GM12801 (cell line): ENCODE results near the gene GPBP1.

Experiments used
- TF ChIP-seq, protein P1 (sequence below): IDR thresholded peaks from one replicate; pipeline ENCODE4 v1.5.1; 2011; ENCODE audit warnings: control low read depth; ENCODE audit not compliant: insufficient read length; ENCODE audit errors: extremely low read depth

Gene GPBP1

DNA sequence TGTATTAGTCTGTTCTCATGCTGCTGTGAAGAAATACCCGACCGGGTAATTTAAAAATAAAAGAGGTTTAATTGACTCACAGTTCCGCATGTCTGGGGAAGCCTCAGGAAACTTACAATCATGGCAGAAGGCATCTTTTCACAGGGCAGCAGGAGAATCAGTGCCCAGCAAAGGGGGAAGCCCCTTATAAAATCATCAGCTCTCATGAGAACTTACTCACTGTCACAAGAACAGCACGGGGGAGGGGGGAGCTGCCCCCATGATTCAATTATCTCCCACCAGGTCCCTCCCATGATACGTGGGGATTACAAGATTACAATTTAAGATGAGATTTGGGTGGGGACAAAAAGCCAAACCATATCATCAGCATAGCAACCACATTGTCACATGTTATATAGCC lies 102.5 kb downstream of the GPBP1 start:
- TF ChIP-seq, protein P1, sequence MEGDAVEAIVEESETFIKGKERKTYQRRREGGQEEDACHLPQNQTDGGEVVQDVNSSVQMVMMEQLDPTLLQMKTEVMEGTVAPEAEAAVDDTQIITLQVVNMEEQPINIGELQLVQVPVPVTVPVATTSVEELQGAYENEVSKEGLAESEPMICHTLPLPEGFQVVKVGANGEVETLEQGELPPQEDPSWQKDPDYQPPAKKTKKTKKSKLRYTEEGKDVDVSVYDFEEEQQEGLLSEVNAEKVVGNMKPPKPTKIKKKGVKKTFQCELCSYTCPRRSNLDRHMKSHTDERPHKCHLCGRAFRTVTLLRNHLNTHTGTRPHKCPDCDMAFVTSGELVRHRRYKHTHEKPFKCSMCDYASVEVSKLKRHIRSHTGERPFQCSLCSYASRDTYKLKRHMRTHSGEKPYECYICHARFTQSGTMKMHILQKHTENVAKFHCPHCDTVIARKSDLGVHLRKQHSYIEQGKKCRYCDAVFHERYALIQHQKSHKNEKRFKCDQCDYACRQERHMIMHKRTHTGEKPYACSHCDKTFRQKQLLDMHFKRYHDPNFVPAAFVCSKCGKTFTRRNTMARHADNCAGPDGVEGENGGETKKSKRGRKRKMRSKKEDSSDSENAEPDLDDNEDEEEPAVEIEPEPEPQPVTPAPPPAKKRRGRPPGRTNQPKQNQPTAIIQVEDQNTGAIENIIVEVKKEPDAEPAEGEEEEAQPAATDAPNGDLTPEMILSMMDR, result no peak

DNA sequence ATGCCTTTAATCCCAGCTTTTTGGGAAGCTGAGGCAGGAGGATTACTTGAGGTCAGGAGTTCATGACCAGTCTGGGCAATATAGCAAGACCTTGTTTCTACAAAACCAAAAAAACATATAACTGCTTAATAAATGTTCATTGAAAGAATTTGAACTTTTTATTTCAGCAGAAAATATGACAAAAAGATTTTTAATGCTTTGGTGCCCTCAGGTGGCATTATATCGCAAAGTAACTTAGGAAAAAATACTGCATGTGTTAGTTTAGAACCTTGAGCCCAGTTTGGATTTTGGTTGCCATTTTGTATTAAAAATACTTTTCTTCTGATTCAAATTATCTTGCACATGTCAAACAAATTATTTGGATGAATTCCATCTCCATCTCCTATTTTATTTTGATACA lies 103.2 kb downstream of the GPBP1 start:
- TF ChIP-seq, protein P1, result no peak

DNA sequence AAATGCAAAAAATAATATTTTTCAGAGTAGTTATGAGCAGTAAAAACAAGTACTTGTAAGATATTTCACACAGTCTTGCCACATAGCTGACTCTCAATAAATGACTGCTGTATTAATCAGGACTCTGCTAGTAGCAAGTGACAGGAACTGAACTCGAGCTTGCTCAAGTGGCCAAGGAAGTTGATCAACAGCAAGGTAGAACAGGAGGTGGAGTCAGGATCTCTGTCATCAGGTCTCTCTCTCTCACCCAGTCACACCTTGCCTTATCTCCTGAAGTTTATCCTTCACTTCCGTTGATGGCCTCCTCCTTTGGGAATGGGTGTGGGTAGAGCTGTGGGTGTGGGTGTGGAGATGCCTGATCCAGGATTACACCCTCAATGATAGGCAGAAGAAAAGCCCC lies 107.0 kb downstream of the GPBP1 start:
- TF ChIP-seq, protein P1, result no peak

DNA sequence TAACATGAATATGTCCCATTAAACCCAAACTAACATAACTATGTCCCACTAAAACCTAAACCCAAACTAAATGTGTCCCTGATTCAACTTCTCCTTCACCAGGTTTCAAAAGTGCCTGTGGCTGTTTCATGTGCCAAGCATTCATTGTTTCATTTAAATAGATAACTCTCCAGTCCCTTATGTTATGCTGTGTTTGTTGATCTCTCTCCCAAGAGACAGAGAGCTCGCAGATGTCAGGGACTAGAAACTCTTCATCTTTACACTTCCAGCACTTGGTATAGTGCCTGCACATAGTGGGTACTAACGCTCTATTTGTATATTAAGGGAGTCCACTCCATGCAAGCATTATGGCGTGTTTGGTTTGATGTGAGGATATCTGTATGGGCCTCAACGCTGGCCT lies 118.0 kb downstream of the GPBP1 start:
- TF ChIP-seq, protein P1, result no peak

DNA sequence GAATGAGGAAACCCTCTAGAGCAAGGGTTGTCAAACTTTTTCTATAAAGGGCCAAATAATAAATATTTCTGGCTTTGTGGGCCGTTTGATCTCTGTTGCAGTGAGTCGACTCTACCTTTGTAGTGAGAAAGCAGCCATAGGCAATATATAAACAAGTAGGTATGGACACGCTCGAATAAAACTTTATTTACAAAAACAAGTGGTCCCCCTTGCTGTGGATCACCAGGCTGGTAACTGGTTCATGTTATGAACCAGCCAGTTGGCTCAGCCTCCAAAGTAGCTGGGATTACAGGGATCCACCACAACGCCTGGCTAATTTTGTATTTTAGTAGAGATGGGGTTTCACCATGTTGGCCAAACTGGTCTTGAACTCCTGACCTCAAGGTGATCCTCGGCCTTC lies 118.5 kb downstream of the GPBP1 start:
- TF ChIP-seq, protein P1, result no peak

DNA sequence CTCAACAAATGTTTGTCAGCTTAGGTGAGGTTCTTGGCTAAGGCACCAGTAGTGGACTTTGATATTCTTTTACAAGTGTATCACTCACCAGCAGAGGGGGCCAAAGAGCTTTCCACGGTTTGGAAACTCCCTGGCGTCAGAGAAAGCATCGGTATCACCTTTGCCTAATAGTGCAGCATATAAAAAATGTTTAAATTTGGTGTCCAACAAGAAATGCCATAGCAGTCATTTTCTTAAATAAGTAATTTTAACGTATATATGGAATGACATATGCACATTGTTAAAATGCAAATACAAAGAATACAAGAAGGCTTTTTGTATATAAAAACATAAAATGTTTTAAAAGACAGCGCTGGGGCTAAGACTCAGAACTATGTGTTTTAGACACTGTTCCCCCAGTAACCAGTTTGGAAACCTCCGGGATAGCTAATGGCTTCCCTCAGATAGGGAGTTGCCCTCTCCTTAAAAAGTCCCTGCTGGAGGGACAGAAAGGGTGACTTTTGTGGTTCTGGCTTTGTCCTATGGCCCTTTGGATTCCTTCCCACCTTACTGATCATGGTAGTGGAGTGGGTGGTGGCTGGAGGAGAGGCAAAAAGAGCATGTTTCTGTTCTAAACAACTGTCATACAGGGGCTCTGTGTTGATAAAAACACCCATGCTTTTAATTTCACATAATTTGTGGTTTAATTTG lies 124.6 kb downstream of the GPBP1 start:
- TF ChIP-seq, protein P1, result no peak

DNA sequence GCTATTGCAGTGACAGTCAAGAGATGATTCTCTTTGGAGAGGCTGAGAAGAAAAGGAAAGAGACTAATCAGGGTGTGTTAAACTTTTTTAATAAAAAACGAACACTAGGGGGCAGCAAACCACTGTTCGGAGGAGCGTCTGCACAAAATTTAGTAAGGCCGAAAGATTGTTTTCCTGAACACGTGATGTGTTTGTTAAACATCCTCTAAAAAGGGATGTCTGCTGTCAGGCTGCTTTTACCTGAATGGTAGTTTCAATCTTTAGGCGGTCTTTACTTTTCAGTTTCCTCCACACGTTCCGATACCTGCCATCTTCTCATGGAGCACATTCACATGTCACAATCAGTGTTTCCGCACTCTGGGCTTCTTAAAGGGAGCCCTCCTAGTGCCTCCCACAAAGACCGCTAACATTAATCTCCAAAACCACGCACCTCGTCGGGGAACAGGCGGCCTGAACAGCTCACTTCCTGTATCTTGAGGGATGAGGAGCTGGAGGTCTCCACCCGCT lies 125.2 kb downstream of the GPBP1 start:
- TF ChIP-seq, protein P1, result no peak
